Trophoblast cell (in vitro differentiated cells and primary cell): ENCODE data around the gene LRMDA.

Experiments
- DNase-seq, 2 donors: peaks; one replicate each; pipeline ENCODE4 v3.0.0-alpha.2; 2016
- H2AFZ ChIP-seq: 2 replicates; pipeline ENCODE4 v1.6.1; 2013; ENCODE audit warnings: low read length, moderate library complexity, mild to moderate bottlenecking; ENCODE audit not compliant: insufficient read depth, poor library complexity
- H2AK5ac ChIP-seq: 2 replicates; pipeline ENCODE4 v1.6.1; 2013; ENCODE audit warnings: mild to moderate bottlenecking, low read length
- H2BK120ac ChIP-seq: 2 replicates; pipeline ENCODE4 v1.6.1; 2013; ENCODE audit warnings: low read length, mild to moderate bottlenecking, moderate library complexity; ENCODE audit not compliant: insufficient read depth, poor library complexity
- H2BK12ac ChIP-seq: 2 replicates; pipeline ENCODE4 v1.6.1; 2013; ENCODE audit warnings: mild to moderate bottlenecking, low read length, moderate library complexity
- H2BK5ac ChIP-seq: 2 replicates; pipeline ENCODE4 v1.6.1; 2013; ENCODE audit warnings: low read length, low read depth, moderate library complexity, mild to moderate bottlenecking; ENCODE audit not compliant: poor library complexity
- H3K14ac ChIP-seq: 2 replicates; pipeline ENCODE4 v1.6.1; 2013; ENCODE audit warnings: mild to moderate bottlenecking, low read length
- H3K18ac ChIP-seq: 2 replicates; pipeline ENCODE4 v1.6.1; 2013; ENCODE audit warnings: mild to moderate bottlenecking, low read length
- H3K23ac ChIP-seq: 2 replicates; pipeline ENCODE4 v1.6.1; 2013; ENCODE audit warnings: low read length
- H3K27ac ChIP-seq: 2 replicates; pipeline ENCODE4 v1.5.1; 2013; ENCODE audit warnings: low read depth, mild to moderate bottlenecking, inconsistent platforms, low read length, moderate library complexity
- H3K27me3 ChIP-seq: 2 replicates; pipeline ENCODE4 v1.6.1; 2013; ENCODE audit warnings: inconsistent platforms, mild to moderate bottlenecking, low read length, moderate library complexity; ENCODE audit not compliant: insufficient read depth
- H3K36me3 ChIP-seq, 2 experiments: 1 replicate in 1 of 2; 2 replicates in 1 of 2; pipeline ENCODE4 v1.6.1; 2013; ENCODE audit warnings: low read length in 2 of 2, mild to moderate bottlenecking in 2 of 2, moderate library complexity in 1 of 2; ENCODE audit not compliant: insufficient read depth in 2 of 2, control insufficient read depth in 1 of 2
- H3K4ac ChIP-seq: 2 replicates; pipeline ENCODE4 v1.6.1; 2013; ENCODE audit warnings: low read depth, mild to moderate bottlenecking, low read length, moderate library complexity
- H3K4me1 ChIP-seq, 2 experiments: 1 replicate in 1 of 2; 2 replicates in 1 of 2; pipeline ENCODE4 v1.6.1; 2013; ENCODE audit warnings: low read length in 2 of 2, mild to moderate bottlenecking in 2 of 2, moderate library complexity in 1 of 2; ENCODE audit not compliant: insufficient read depth in 2 of 2, control insufficient read depth in 1 of 2
- H3K4me2 ChIP-seq: 2 replicates; pipeline ENCODE4 v1.6.1; 2013; ENCODE audit warnings: inconsistent platforms, mild to moderate bottlenecking, low read length, moderate library complexity
- H3K4me3 ChIP-seq: 2 replicates; pipeline ENCODE4 v1.5.1; 2013; ENCODE audit warnings: mild to moderate bottlenecking, low read depth, low read length, inconsistent platforms
- H3K79me1 ChIP-seq: one replicate; pipeline ENCODE4 v1.6.1; 2013; ENCODE audit warnings: low read length
- H3K79me2 ChIP-seq: 2 replicates; pipeline ENCODE4 v1.6.1; 2013; ENCODE audit warnings: low read length, mild to moderate bottlenecking; ENCODE audit not compliant: control insufficient read depth, insufficient read depth, poor library complexity
- H3K9ac ChIP-seq: 2 replicates; pipeline ENCODE4 v1.6.1; 2013; ENCODE audit warnings: mild to moderate bottlenecking, low read length
- H3K9me3 ChIP-seq: 2 replicates; pipeline ENCODE4 v1.6.1; 2013; ENCODE audit warnings: low read depth, mild to moderate bottlenecking, control low read depth, inconsistent platforms, low read length; ENCODE audit not compliant: insufficient read depth
- H4K12ac ChIP-seq: 2 replicates; pipeline ENCODE4 v1.6.1; 2013; ENCODE audit warnings: low read depth, mild to moderate bottlenecking, low read length, moderate library complexity
- H4K8ac ChIP-seq: 2 replicates; pipeline ENCODE4 v1.6.1; 2013; ENCODE audit warnings: low read depth, mild to moderate bottlenecking, low read length, moderate library complexity
- H4K91ac ChIP-seq: one replicate; pipeline ENCODE4 v1.6.1; 2013; ENCODE audit warnings: low read depth, mild to moderate bottlenecking, low read length, moderate library complexity
- WGBS: extraction: QIAGEN DNeasy Blood & Tissue Kit; methylation state at CpG from one replicate; pipeline ENCODE4 v1.1.7; 2013; ENCODE audit warnings: missing lambda C conversion rate; ENCODE audit not compliant: insufficient read length, insufficient coverage; ENCODE audit errors: extremely low coverage; 5-methylcytosine and 5-hydroxymethylcytosine counted together

The LRMDA gene

GRCh38 chr10:75919913-75920312, 488.5 kb downstream of the LRMDA start:
- peaks cover 1% of the 10 kb centered on the region for H3K9me3 ChIP-seq
- H3K79me2 ChIP-seq = no peaks in the 10 kb centered on the region
- no peak overlapping the region for H2BK120ac ChIP-seq
- H3K79me1 ChIP-seq = no peaks in the 10 kb centered on the region
- no peaks in the 10 kb centered on the region for H3K4me1 ChIP-seq
- H3K18ac ChIP-seq = no peak overlapping the region
- H2AFZ ChIP-seq = no peak overlapping the region
- no peak overlapping the region for H3K4ac ChIP-seq
- H3K27me3 ChIP-seq = no peaks in the 10 kb centered on the region
- no peak overlapping the region for H4K12ac ChIP-seq
- H2BK5ac ChIP-seq = no peak overlapping the region
- H3K9ac ChIP-seq = no peak overlapping the region
- no peak overlapping the region for H3K4me3 ChIP-seq
- no peak overlapping the region for H4K91ac ChIP-seq
- no peak overlapping the region for H2BK12ac ChIP-seq
- DNase-seq = no peak
- no CpG with 5 or more reads among the region's 2 CpGs for WGBS
- H3K14ac ChIP-seq = no peak overlapping the region
- no peak overlapping the region for H3K4me2 ChIP-seq
- no peak overlapping the region for H3K23ac ChIP-seq
- no peak overlapping the region for H2AK5ac ChIP-seq
- H3K27ac ChIP-seq = no peak overlapping the region
- H3K36me3 ChIP-seq = no peaks in the 10 kb centered on the region
- no peak overlapping the region for H4K8ac ChIP-seq

DNA sequence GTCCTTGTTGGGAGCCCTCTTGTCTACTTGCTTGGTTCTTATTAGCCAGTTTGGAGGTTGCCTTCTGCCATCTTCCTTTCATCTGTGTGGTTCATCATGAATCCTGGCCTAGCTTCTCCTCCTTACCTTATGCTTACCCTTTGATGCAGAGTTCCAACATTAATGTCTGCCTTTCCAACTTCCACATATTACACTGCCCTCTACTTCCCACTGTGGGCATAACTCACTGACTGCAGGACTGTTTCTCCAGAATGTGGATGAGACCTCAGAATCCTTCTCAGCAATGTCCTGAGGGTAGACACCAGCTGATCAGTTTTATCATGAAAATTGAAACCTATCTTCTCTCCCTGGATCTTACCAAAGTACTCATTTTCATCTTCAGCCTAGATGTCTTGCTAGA, 491.0 kb downstream of the LRMDA start:
- H3K4ac ChIP-seq = no peak overlapping the region
- H3K4me3 ChIP-seq = no peak overlapping the region
- H4K12ac ChIP-seq = no peak overlapping the region
- H3K23ac ChIP-seq = no peak overlapping the region
- H3K14ac ChIP-seq = no peak overlapping the region
- H2AFZ ChIP-seq = no peak overlapping the region
- no peak overlapping the region for H3K4me2 ChIP-seq
- H3K4me1 ChIP-seq = no peaks in the 10 kb centered on the region
- H4K8ac ChIP-seq = no peak overlapping the region
- H3K27ac ChIP-seq = no peak overlapping the region
- H3K79me2 ChIP-seq = no peaks in the 10 kb centered on the region
- H3K36me3 ChIP-seq = no peaks in the 10 kb centered on the region
- H3K27me3 ChIP-seq = no peaks in the 10 kb centered on the region
- H4K91ac ChIP-seq = no peak overlapping the region
- H3K79me1 ChIP-seq = no peaks in the 10 kb centered on the region
- no peak for DNase-seq
- H2BK120ac ChIP-seq = no peak overlapping the region
- H2BK12ac ChIP-seq = no peak overlapping the region
- peaks cover 1% of the 10 kb centered on the region for H3K9me3 ChIP-seq
- H3K9ac ChIP-seq = no peak overlapping the region
- no peak overlapping the region for H3K18ac ChIP-seq
- H2BK5ac ChIP-seq = no peak overlapping the region
- H2AK5ac ChIP-seq = no peak overlapping the region

DNA sequence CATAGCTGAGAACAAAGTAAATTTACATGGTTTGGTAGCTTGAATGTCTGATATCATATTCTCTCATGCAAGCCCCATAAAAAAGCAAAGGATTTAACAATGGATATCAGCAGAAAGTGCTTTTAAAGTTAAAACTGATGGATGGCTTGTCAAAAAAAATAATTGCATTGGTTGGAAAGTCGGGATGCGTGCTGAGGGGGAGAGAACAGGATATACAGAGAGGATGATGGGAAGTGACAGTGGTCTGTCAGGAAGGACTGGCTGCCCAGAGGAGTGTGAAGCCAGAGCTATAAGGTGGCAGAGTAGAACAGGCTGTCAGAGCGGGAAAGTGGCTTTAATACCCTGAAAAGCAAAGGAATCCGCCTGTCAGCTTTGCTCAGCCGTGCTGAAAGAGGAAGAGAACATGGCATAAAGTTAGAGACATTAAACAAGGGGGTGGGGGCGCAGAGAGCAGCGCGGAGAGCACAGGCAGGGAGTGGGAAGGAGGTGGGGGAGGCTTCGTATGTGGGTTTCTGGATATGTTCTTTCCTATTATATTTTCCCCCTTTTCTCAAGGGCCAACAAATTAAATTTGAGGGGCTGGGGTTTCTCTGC, 493.0 kb downstream of the LRMDA start:
- Histone ChIP-seq H3K36me3 (no peaks in the 10 kb centered on the region), H3K79me1 (no peaks in the 10 kb centered on the region), H2AFZ (no peak overlapping the region), H3K79me2 (no peaks in the 10 kb centered on the region), H3K4ac (no peak overlapping the region), H3K27ac (no peak overlapping the region), H3K4me1 (no peaks in the 10 kb centered on the region), H2BK12ac (no peak overlapping the region), H3K27me3 (no peaks in the 10 kb centered on the region), H2BK120ac (no peak overlapping the region), H4K91ac (no peak overlapping the region), H3K4me3 (no peak overlapping the region), H3K4me2 (no peak overlapping the region), H3K18ac (no peak overlapping the region), H4K12ac (no peak overlapping the region), H4K8ac (no peak overlapping the region), H3K9me3 (no peaks in the 10 kb centered on the region), H2BK5ac (no peak overlapping the region), H2AK5ac (no peak overlapping the region), H3K23ac (no peak overlapping the region), H3K9ac (no peak overlapping the region), H3K14ac (no peak overlapping the region)
- no peak for DNase-seq
- WGBS = no CpG with 5 or more reads among the region's 9 CpGs

- no peak overlapping the region for H4K8ac ChIP-seq
- no peaks in the 10 kb centered on the region for H3K27me3 ChIP-seq
- H3K14ac ChIP-seq = no peak overlapping the region
- H2AK5ac ChIP-seq = no peak overlapping the region
- H3K4me2 ChIP-seq = no peak overlapping the region
- H3K18ac ChIP-seq = no peak overlapping the region
- DNase-seq = no peak
- H4K91ac ChIP-seq = no peak overlapping the region
- no peak overlapping the region for H2AFZ ChIP-seq
- no peak overlapping the region for H4K12ac ChIP-seq
- no peaks in the 10 kb centered on the region for H3K79me2 ChIP-seq
- H3K36me3 ChIP-seq = no peaks in the 10 kb centered on the region
- no peak overlapping the region for H2BK5ac ChIP-seq
- WGBS = no CpG with 5 or more reads among the region's 1 CpG
- no peak overlapping the region for H3K27ac ChIP-seq
- no peaks in the 10 kb centered on the region for H3K4me1 ChIP-seq
- H2BK12ac ChIP-seq = no peak overlapping the region
- H3K4ac ChIP-seq = no peak overlapping the region
- no peak overlapping the region for H3K9ac ChIP-seq
- H3K79me1 ChIP-seq = no peaks in the 10 kb centered on the region
- H2BK120ac ChIP-seq = no peak overlapping the region
- H3K23ac ChIP-seq = no peak overlapping the region
- no peak overlapping the region for H3K4me3 ChIP-seq
- H3K9me3 ChIP-seq = no peaks in the 10 kb centered on the region
Observed at GRCh38 chr10:75925999-75926398, 494.6 kb downstream of the LRMDA start.
